H1 (cell line): ENCODE data around the gene LPP. TPM values are rescaled to one million over a fixed set of nuclear protein-coding genes. Genes with fewer than 3 reads are reported as not detected.

ENCODE experiments used
- CTCF ChIA-PET: fragments of 300-600 bp; sonication (Branson Sonifier 250); formaldehyde crosslinking; loops from one replicate; lab custom pipeline; 2021; ENCODE audit not compliant: partially characterized antibody; lab: Charles Lee
- POLR2A ChIA-PET: fragments of 300-600 bp; sonication (Branson Sonifier 250); formaldehyde crosslinking; loops from one replicate; lab custom pipeline; 2021; ENCODE audit warnings: inconsistent platforms; ENCODE audit not compliant: partially characterized antibody; lab: Charles Lee
- DNase-seq, 2 experiments: peaks; one replicate each; pipeline versions ENCODE4 v3.0.0 to v3.0.0-alpha.2; 2010 to 2022; ENCODE audit warnings: low spot score in 2 of 2, low read depth in 1 of 2, mixed read lengths in 1 of 2
- FAIRE-seq: peaks from 2 replicates; lab custom pipeline; 2011; peaks lifted over from hg19 to GRCh38; lab: Jason Lieb, UNC
- H2AFZ ChIP-seq: 2 replicates; pipeline ENCODE4 v1.8.1; 2012; ENCODE audit warnings: low read length, inconsistent platforms
- H2AK5ac ChIP-seq: 2 replicates; pipeline ENCODE4 v1.6.1; 2013; ENCODE audit warnings: low read depth, low read length
- H2BK120ac ChIP-seq: replicated peaks from 2 replicates; pipeline ENCODE3; 2013; ENCODE audit warnings: low read depth, low read length, inconsistent platforms
- H2BK12ac ChIP-seq: 2 replicates; pipeline ENCODE4 v1.6.1; 2013; ENCODE audit warnings: low read depth, low read length
- H2BK15ac ChIP-seq: 2 replicates; pipeline ENCODE4 v1.6.1; 2013; ENCODE audit warnings: low read length
- H2BK20ac ChIP-seq: 2 replicates; pipeline ENCODE4 v1.6.1; 2013; ENCODE audit warnings: low read length
- H2BK5ac ChIP-seq: 2 replicates; pipeline ENCODE4 v1.6.1; 2013; ENCODE audit warnings: low read depth, low read length
- H3K14ac ChIP-seq: 2 replicates; pipeline ENCODE4 v1.6.1; 2013; ENCODE audit warnings: inconsistent platforms; ENCODE audit not compliant: insufficient read length
- H3K18ac ChIP-seq: 2 replicates; pipeline ENCODE4 v1.6.1; 2013; ENCODE audit warnings: low read length; ENCODE audit errors: extremely low read depth
- H3K23ac ChIP-seq: 2 replicates; pipeline ENCODE4 v1.6.1; 2013; ENCODE audit warnings: inconsistent platforms; ENCODE audit not compliant: insufficient read length
- H3K23me2 ChIP-seq: 2 replicates; pipeline ENCODE4 v1.6.1; 2013; ENCODE audit warnings: low read depth, low read length
- H3K27ac ChIP-seq: 2 replicates; pipeline ENCODE4 v1.6.1; 2011; ENCODE audit warnings: low read depth, low read length, inconsistent platforms
- H3K27me3 ChIP-seq, 4 experiments: replicated peaks in 1 of 4; 1 replicate in 1 of 4; 2 replicates in 3 of 4; pipeline versions ENCODE4 v1.6.1 to v1.8.1; 2011 to 2013; ENCODE audit warnings: low read length in 3 of 4, mild to moderate bottlenecking in 3 of 4, inconsistent platforms in 2 of 4, mixed read lengths in 2 of 4, moderate library complexity in 1 of 4; ENCODE audit not compliant: control insufficient read depth in 3 of 4, insufficient read depth in 3 of 4; ENCODE audit errors: extremely low read depth in 1 of 4
- H3K36me3 ChIP-seq, 4 experiments: 2 replicates each; pipeline versions ENCODE4 v1.6.1 to v1.8.1; 2011 to 2013; ENCODE audit warnings: mild to moderate bottlenecking in 4 of 4, low read length in 3 of 4, moderate library complexity in 2 of 4, control low read depth in 1 of 4, inconsistent platforms in 1 of 4; ENCODE audit not compliant: insufficient read depth in 4 of 4, control insufficient read depth in 2 of 4
- H3K4ac ChIP-seq: replicated peaks from 2 replicates; pipeline ENCODE3; 2013; ENCODE audit warnings: low read length, low read depth, mixed read lengths, inconsistent platforms; ENCODE audit not compliant: insufficient read length
- H3K4me1 ChIP-seq, 4 experiments: replicated peaks in 1 of 4; 1 replicate in 1 of 4; 2 replicates in 3 of 4; pipeline versions ENCODE4 v1.6.1 to v1.8.1; 2011 to 2013; ENCODE audit warnings: low read length in 3 of 4, inconsistent platforms in 2 of 4, mixed read lengths in 1 of 4; ENCODE audit not compliant: insufficient read depth in 4 of 4, control insufficient read depth in 3 of 4
- H3K4me2 ChIP-seq, 2 experiments: 2 replicates each; pipeline versions ENCODE4 v1.6.1 to v1.8.1; 2011 to 2013; ENCODE audit warnings: low read depth in 2 of 2, low read length in 2 of 2, control low read depth in 1 of 2, inconsistent platforms in 1 of 2, mild to moderate bottlenecking in 1 of 2; ENCODE audit not compliant: insufficient read depth in 1 of 2
- H3K4me3 ChIP-seq, 4 experiments: fragments of 200-600, 300-600 bp in 1 of 4; sonication (generic), shearing (Covaris generic), sonication (Bioruptor Twin) in 1 of 4; 2 replicates each; pipeline versions ENCODE4 v1.5.1 to v1.8.1; 2011 to 2016; ENCODE audit warnings: low read length in 4 of 4, low read depth in 3 of 4, control low read depth in 2 of 4, inconsistent platforms in 2 of 4, mild to moderate bottlenecking in 2 of 4, mixed read lengths in 1 of 4, moderate library complexity in 1 of 4; ENCODE audit not compliant: insufficient read depth in 2 of 4; ENCODE audit errors: extremely low read depth in 1 of 4
- H3K56ac ChIP-seq: replicated peaks from 2 replicates; pipeline ENCODE3; 2013; ENCODE audit warnings: low read depth, mild to moderate bottlenecking, mixed read lengths, low read length, inconsistent platforms; ENCODE audit not compliant: insufficient read length
- H3K79me1 ChIP-seq: 2 replicates; pipeline ENCODE4 v1.6.1; 2013; ENCODE audit warnings: low read depth, low read length, control low read depth
- H3K79me2 ChIP-seq, 2 experiments: 2 replicates each; pipeline versions ENCODE4 v1.6.1 to v1.8.1; 2012 to 2013; ENCODE audit warnings: low read length in 2 of 2, mild to moderate bottlenecking in 2 of 2, inconsistent platforms in 1 of 2; ENCODE audit not compliant: insufficient read depth in 2 of 2, control insufficient read depth in 1 of 2
- H3K9ac ChIP-seq, 4 experiments: replicated peaks in 1 of 4; 1 replicate in 1 of 4; 2 replicates in 3 of 4; pipeline versions ENCODE4 v1.6.1 to v1.8.1; 2011 to 2013; ENCODE audit warnings: low read depth in 3 of 4, low read length in 3 of 4, control low read depth in 2 of 4, mild to moderate bottlenecking in 2 of 4, moderate library complexity in 2 of 4, inconsistent platforms in 1 of 4; ENCODE audit errors: extremely low read depth in 1 of 4
- H3K9me3 ChIP-seq, 2 experiments: 2 replicates each; pipeline versions ENCODE4 v1.6.1 to v1.8.1; 2012 to 2013; ENCODE audit warnings: mild to moderate bottlenecking in 2 of 2, moderate library complexity in 2 of 2, control low read depth in 1 of 2, inconsistent platforms in 1 of 2, low read depth in 1 of 2, low read length in 1 of 2, mixed read lengths in 1 of 2; ENCODE audit not compliant: insufficient read depth in 2 of 2
- H4K20me1 ChIP-seq, 2 experiments: replicated peaks in 1 of 2; 2 replicates each; pipeline versions ENCODE3 to v1.8.1; 2011 to 2013; ENCODE audit warnings: inconsistent platforms in 2 of 2, low read length in 2 of 2, mild to moderate bottlenecking in 1 of 2; ENCODE audit not compliant: insufficient read depth in 2 of 2, control insufficient read depth in 1 of 2
- H4K5ac ChIP-seq: 2 replicates; pipeline ENCODE4 v1.6.1; 2013; ENCODE audit warnings: low read length, low read depth, mixed read lengths, inconsistent platforms; ENCODE audit not compliant: insufficient read length
- H4K8ac ChIP-seq: 2 replicates; pipeline ENCODE4 v1.8.0; 2013; ENCODE audit warnings: mild to moderate bottlenecking, moderate library complexity, low read length, inconsistent platforms; ENCODE audit not compliant: insufficient read depth; ENCODE audit errors: extremely low read depth
- H4K91ac ChIP-seq: replicated peaks from 2 replicates; pipeline ENCODE3; 2013; ENCODE audit warnings: low read length, mixed read lengths, inconsistent platforms; ENCODE audit not compliant: insufficient read length
- ASH2L ChIP-seq: fragments of 200-600, 300-600 bp; sonication (generic); IDR thresholded peaks from one replicate; pipeline ENCODE4 v1.7.1; 2017; ENCODE audit warnings: low read length
- ATF2 ChIP-seq: IDR thresholded peaks from 2 replicates; pipeline ENCODE4 v1.6.1; 2012; ENCODE audit warnings: low read length, inconsistent platforms
- CHD2 ChIP-seq: IDR thresholded peaks from 2 replicates; pipeline ENCODE4 v1.6.1; 2012; ENCODE audit warnings: low read length, improper control_type of control experiment
- FOSL1 ChIP-seq: IDR thresholded peaks from 2 replicates; pipeline ENCODE4 v1.6.1; 2011; ENCODE audit warnings: mild to moderate bottlenecking, low read depth, low read length, moderate library complexity; ENCODE audit not compliant: insufficient read depth
- SAP30 ChIP-seq: fragments of 300-600 bp; sonication (generic); IDR thresholded peaks from 2 replicates; pipeline ENCODE4 v1.7.1; 2012; ENCODE audit warnings: low read length, moderate library complexity, mild to moderate bottlenecking, inconsistent platforms; ENCODE audit not compliant: insufficient read depth, insufficient replicate concordance
- SIRT6 ChIP-seq: IDR thresholded peaks from one replicate; pipeline ENCODE4 v1.7.1; 2012; ENCODE audit warnings: low read length, inconsistent platforms
- WGBS, 2 experiments: shearing (Covaris generic) in 1 of 2; methylation state at CpG; one replicate each; pipeline versions ENCODE4 v1.1.6 to v1.1.7; 2013 to 2015; ENCODE audit warnings: low lambda C conversion rate in 2 of 2, mixed read lengths in 2 of 2, inconsistent platforms in 1 of 2, low coverage in 1 of 2, missing lambda C conversion rate in 1 of 2; ENCODE audit not compliant: insufficient replicate concordance in 2 of 2, insufficient coverage in 1 of 2, insufficient read length in 1 of 2; ENCODE audit errors: extremely low coverage in 1 of 2, missing lambda C conversion rate in 1 of 2; 5-methylcytosine and 5-hydroxymethylcytosine counted together
- polyA plus RNA-seq, 7 experiments: library from polyadenylated mRNA; depleted of rRNA in 3 of 7; stranded (reverse) in 5 of 7; unstranded in 2 of 7; fragments of >200 nt in 5 of 7; fragments of 200-250 nt in 2 of 7; gene quantifications; 1 replicate in 5 of 7; 2 replicates in 1 of 7; 4 replicates in 1 of 7; pipeline versions ENCODE4 v1.2.1 to v1.2.3, GENCODE V29; 2011 to 2013; ENCODE audit warnings: missing spikeins in 2 of 7, mixed read lengths in 2 of 7
- total RNA-seq: library from RNA; stranded (reverse); fragmentation: NEBNext Ultra II Directional; extraction: Animal tissue kit (Norgen Biotek cat#: 25700); gene quantifications from 2 replicates; pipeline ENCODE4 v1.2.1, GENCODE V29; 2021
- TF ChIP-seq, protein P1 (sequence below), 3 experiments: IDR thresholded peaks; 1 replicate in 2 of 3; 2 replicates in 1 of 3; pipeline versions ENCODE4 v1.5.1 to v1.6.1; 2011; ENCODE audit warnings: low read length in 3 of 3, mild to moderate bottlenecking in 3 of 3, inconsistent platforms in 2 of 3, low read depth in 1 of 3, moderate library complexity in 1 of 3; ENCODE audit not compliant: insufficient read depth in 1 of 3; ENCODE audit errors: control extremely low read depth in 1 of 3

LPP gene
- total and polyA plus RNA-seq, 2 of the 8 experiments (the other 6 are each of a cell fraction or from before 2014, with no cell fraction given): 10.0 to 53.3 TPM

DNA sequence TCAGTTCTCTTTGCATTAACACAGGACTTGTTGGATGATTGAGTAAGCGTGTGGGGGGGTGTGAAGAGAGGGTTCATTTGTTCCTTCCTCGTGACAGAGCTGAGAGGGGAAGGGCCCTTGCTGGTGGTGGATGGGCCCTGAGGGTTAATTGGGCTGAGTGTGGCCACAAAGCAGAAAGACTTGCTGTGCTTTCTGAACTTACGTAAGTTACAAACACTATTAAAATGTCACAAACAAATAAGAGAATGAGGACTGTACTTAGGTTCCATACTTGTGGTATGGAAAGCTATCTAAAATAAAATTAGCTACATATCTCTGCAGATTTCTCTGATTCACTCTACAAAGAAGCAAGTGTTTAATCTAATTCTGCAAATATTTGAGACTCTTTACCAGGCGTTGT, 231.3 kb downstream of the LPP start:
- no peak overlapping the region for H2AK5ac ChIP-seq
- no peak for TF ChIP-seq SAP30
- TF ChIP-seq SIRT6: no peak
- no peak for TF ChIP-seq ASH2L
- TF ChIP-seq CHD2: no peak
- TF ChIP-seq FOSL1: no peak
- TF ChIP-seq ATF2: no peak
- TF ChIP-seq, protein P1, sequence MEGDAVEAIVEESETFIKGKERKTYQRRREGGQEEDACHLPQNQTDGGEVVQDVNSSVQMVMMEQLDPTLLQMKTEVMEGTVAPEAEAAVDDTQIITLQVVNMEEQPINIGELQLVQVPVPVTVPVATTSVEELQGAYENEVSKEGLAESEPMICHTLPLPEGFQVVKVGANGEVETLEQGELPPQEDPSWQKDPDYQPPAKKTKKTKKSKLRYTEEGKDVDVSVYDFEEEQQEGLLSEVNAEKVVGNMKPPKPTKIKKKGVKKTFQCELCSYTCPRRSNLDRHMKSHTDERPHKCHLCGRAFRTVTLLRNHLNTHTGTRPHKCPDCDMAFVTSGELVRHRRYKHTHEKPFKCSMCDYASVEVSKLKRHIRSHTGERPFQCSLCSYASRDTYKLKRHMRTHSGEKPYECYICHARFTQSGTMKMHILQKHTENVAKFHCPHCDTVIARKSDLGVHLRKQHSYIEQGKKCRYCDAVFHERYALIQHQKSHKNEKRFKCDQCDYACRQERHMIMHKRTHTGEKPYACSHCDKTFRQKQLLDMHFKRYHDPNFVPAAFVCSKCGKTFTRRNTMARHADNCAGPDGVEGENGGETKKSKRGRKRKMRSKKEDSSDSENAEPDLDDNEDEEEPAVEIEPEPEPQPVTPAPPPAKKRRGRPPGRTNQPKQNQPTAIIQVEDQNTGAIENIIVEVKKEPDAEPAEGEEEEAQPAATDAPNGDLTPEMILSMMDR (IDR thresholded peaks at IDR 0.05; ENCODE audit: control extremely low read depth in 1 of 3, insufficient read depth in 1 of 3, low read depth in 1 of 3, low read length in 3 of 3): no peak
- no peak overlapping the region for H3K14ac ChIP-seq
- no peaks in the 10 kb centered on the region for H3K27me3 ChIP-seq
- no peak overlapping the region for H2BK12ac ChIP-seq
- no peaks in the 10 kb centered on the region; a peak in 1 of 4 replicates for H3K79me2 ChIP-seq
- H2BK15ac ChIP-seq: no peak overlapping the region
- H3K23me2 ChIP-seq: no peaks in the 10 kb centered on the region
- no peak overlapping the region for H2AFZ ChIP-seq
- 73% methylated on average over 4 of the region's 4 CpGs; no CpG with 5 or more reads in 1 of the 2 experiments for WGBS, 2 experiments
- no peaks in the 10 kb centered on the region for H3K9me3 ChIP-seq
- H3K4ac ChIP-seq: no peak overlapping the region
- no peak overlapping the region for H2BK120ac ChIP-seq
- DNase-seq: no peak
- H3K4me3 ChIP-seq: no peak overlapping the region
- H3K4me1 ChIP-seq: peaks cover 0 to under 1% (median 0%) of the 10 kb centered on the region in 4 experiments; a peak in 2 of 7 replicates
- no peak for FAIRE-seq
- POLR2A ChIA-PET: no interaction called here
- H4K91ac ChIP-seq: no peak overlapping the region
- no peak overlapping the region for H4K8ac ChIP-seq
- H3K18ac ChIP-seq: no peak overlapping the region
- no peak overlapping the region for H3K56ac ChIP-seq
- no peaks in the 10 kb centered on the region for H3K36me3 ChIP-seq
- no peak overlapping the region for H3K4me2 ChIP-seq
- H3K9ac ChIP-seq: no peak overlapping the region
- no peak overlapping the region for H3K23ac ChIP-seq
- H4K5ac ChIP-seq: no peak overlapping the region
- H2BK5ac ChIP-seq: no peak overlapping the region
- no peak overlapping the region for H2BK20ac ChIP-seq
- no peaks in the 10 kb centered on the region for H4K20me1 ChIP-seq
- CTCF ChIA-PET: no interaction called here
- no peaks in the 10 kb centered on the region for H3K79me1 ChIP-seq
- no peak overlapping the region for H3K27ac ChIP-seq
